Measurements from ENCODE around the gene DPP4. TPM values are rescaled to one million over a fixed set of nuclear protein-coding genes. Genes with fewer than 3 reads are reported as not detected.

The DPP4 gene
- total and polyA plus RNA-seq, 2 of the 13 experiments (the other 11 are each of a cell fraction or from before 2014, with no cell fraction given) = 39.4 to 109 TPM

GRCh38 chr2:161982548-161983330, 91.3 kb downstream of the DPP4 start:
- Histone ChIP-seq H3K4me1 (ENCODE audit: insufficient read depth, low read length) (no peaks in the 10 kb centered on the region), H3K4me2 (ENCODE audit: low read depth, low read length) (no peak overlapping the region), H3K9ac (ENCODE audit: insufficient read depth, low read depth, low read length) (no peak overlapping the region), H3K27ac (ENCODE audit: extremely low read length, insufficient read depth, low read length) (no peak overlapping the region), H3K27me3 (ENCODE audit: control insufficient read depth in 1 of 2, insufficient read depth in 2 of 2, low read length in 2 of 2) (peaks cover 0 to 4% of the 10 kb centered on the region in 2 experiments; a peak in 2 of 5 replicates), H3K4me3 (replicated peaks in 1 of 3; ENCODE audit: insufficient read depth in 1 of 3, low read depth in 2 of 3, low read length in 3 of 3) (no peak overlapping the region), H4K20me1 (ENCODE audit: insufficient read depth, low read length) (no peaks in the 10 kb centered on the region), H2AFZ (ENCODE audit: low read length) (no peak overlapping the region), H3K36me3 (replicated peaks in 1 of 2; ENCODE audit: control insufficient read depth in 1 of 2, insufficient read depth in 2 of 2, low read length in 2 of 2) (no peaks in the 10 kb centered on the region), H3K9me3 (ENCODE audit: low read length) (no peaks in the 10 kb centered on the region), H3K79me2 (ENCODE audit: insufficient read depth, low read length) (no peaks in the 10 kb centered on the region)
- DNase-seq (ENCODE audit: low spot score) (no peak), FAIRE-seq (no peak), ATAC-seq (peak; percentile 69)
- intact Hi-C loops (cut with micrococcal nuclease; ENCODE audit: unreplicated experiment) (no loop called here), in situ Hi-C loops (cut with HindIII; ENCODE audit: extremely low pct_ligation_motif_present, low pct_unique_long_range_greater_than_20kb) (loop anchor here (25.0 kb wide), 1 partner anchor 330 kb away; the partner anchor contains the start of gene IFIH1)
- ChIA-PET CTCF (ENCODE audit: low intra/inter-chr PET ratio, low total read pairs) (no interaction called here), POLR2A (no interaction called here)
- BruUV-seq (replicated peaks) = no TSS peak
- 43% methylated on average over 7 of the region's 7 CpGs for WGBS (ENCODE audit: low lambda C conversion rate)
- TF ChIP-seq ZNF121 (CRISPR knock-in tag; IDR thresholded peaks at IDR 0.05) = no peak
- no peak for TF ChIP-seq ZNF629 (CRISPR knock-in tag; conservative IDR thresholded peaks at IDR 0.05)
- peak; percentile 58 to 83; a peak in 3 of 4 replicates for TF ChIP-seq MAFK (conservative IDR thresholded peaks at IDR 0.05 in 1 of 2, IDR thresholded peaks at IDR 0.05 in 1 of 2; ENCODE audit: low read length in 2 of 2)
- TF ChIP-seq GATAD1 (CRISPR knock-in tag; IDR thresholded peaks at IDR 0.05) = no peak
- no peak for TF ChIP-seq KDM5A (IDR thresholded peaks at IDR 0.05; ENCODE audit: borderline replicate concordance, low read length)
- no peak for TF ChIP-seq PAWR (CRISPR knock-in tag; IDR thresholded peaks at IDR 0.05; ENCODE audit: borderline replicate concordance)
- no peak for TF ChIP-seq TBX2 (CRISPR knock-in tag; IDR thresholded peaks at IDR 0.05; ENCODE audit: borderline replicate concordance)
- no peak for TF ChIP-seq ZBTB49 (CRISPR knock-in tag; IDR thresholded peaks at IDR 0.05; ENCODE audit: borderline replicate concordance)
- peak; percentile 56; the same call in 1 of the 2 replicates for TF ChIP-seq MAFF (IDR thresholded peaks at IDR 0.05; ENCODE audit: low read depth, low read length)
- no peak for TF ChIP-seq GABPB1 (CRISPR knock-in tag; IDR thresholded peaks at IDR 0.05)
- no peak for TF ChIP-seq ZNF724P (CRISPR knock-in tag; IDR thresholded peaks at IDR 0.05; ENCODE audit: borderline replicate concordance)
- TF ChIP-seq TSC22D2 (CRISPR knock-in tag; IDR thresholded peaks at IDR 0.05; ENCODE audit: borderline replicate concordance) = no peak
- TF ChIP-seq FOXO4 (CRISPR knock-in tag; conservative IDR thresholded peaks at IDR 0.05) = no peak
- no peak for TF ChIP-seq POLR2AphosphoS2 (IDR thresholded peaks at IDR 0.05; ENCODE audit: low read depth, low read length)
- TF ChIP-seq E2F5 (CRISPR knock-in tag; conservative IDR thresholded peaks at IDR 0.05) = no peak
- TF ChIP-seq ZNF512 (CRISPR knock-in tag; IDR thresholded peaks at IDR 0.05) = no peak
